HL-60/S4 (cell line): ENCODE results near the gene CBFA2T2.
"Not testable (repeated sequence)": the region's sequence is repeated elsewhere in the genome, so short reads cannot be mapped to it uniquely, and the experiment has no call there.

Experiments
- in situ Hi-C: fragments of 300-500 bp; cut with MboI; formaldehyde crosslinking; loops from 2 replicates; pipeline ENCODE4 v1.14.3; 2022; ENCODE audit warnings: low sequenced_read_pairs

The CBFA2T2 gene

GRCh38 chr20:33501000-33501399 is 11.1 kb downstream of the CBFA2T2 start:
- in situ Hi-C loops = no loop called here

- in situ Hi-C loops = no loop called here
Observed at GRCh38 chr20:33503564-33503963, 13.7 kb downstream of the CBFA2T2 start.

GRCh38 chr20:33506576-33506975 is 16.7 kb downstream of the CBFA2T2 start:
- in situ Hi-C loops = no loop called here

GRCh38 chr20:33507461-33507860 is 17.6 kb downstream of the CBFA2T2 start:
- in situ Hi-C loops = no loop called here

GRCh38 chr20:33508015-33508414 is 18.1 kb downstream of the CBFA2T2 start:
- in situ Hi-C loops = not testable (repeated sequence)

GRCh38 chr20:33509057-33509456 is 19.2 kb downstream of the CBFA2T2 start:
- in situ Hi-C loops = not testable (repeated sequence)

- in situ Hi-C loops = not testable (repeated sequence)
Observed at GRCh38 chr20:33511876-33512275, 22.0 kb downstream of the CBFA2T2 start.

GRCh38 chr20:33515569-33516216 is 25.8 kb downstream of the CBFA2T2 start:
- in situ Hi-C loops = no loop called here

- in situ Hi-C loops = no loop called here
Observed at GRCh38 chr20:33516882-33517281, 27.0 kb downstream of the CBFA2T2 start.

GRCh38 chr20:33518071-33518470 is 28.2 kb downstream of the CBFA2T2 start:
- in situ Hi-C loops = no loop called here

- in situ Hi-C loops = no loop called here
Observed at GRCh38 chr20:33521461-33521860, 31.6 kb downstream of the CBFA2T2 start.

- in situ Hi-C loops = no loop called here
Observed at GRCh38 chr20:33522256-33522820, 32.4 kb downstream of the CBFA2T2 start.

- in situ Hi-C loops = no loop called here
Observed at GRCh38 chr20:33524261-33524660, 34.4 kb downstream of the CBFA2T2 start.

GRCh38 chr20:33526769-33527168 is 36.9 kb downstream of the CBFA2T2 start:
- in situ Hi-C loops = no loop called here

GRCh38 chr20:33531047-33531877 is 41.4 kb downstream of the CBFA2T2 start:
- in situ Hi-C loops = no loop called here

GRCh38 chr20:33531885-33532284 is 42.0 kb downstream of the CBFA2T2 start:
- in situ Hi-C loops = no loop called here

- in situ Hi-C loops = no loop called here
Observed at GRCh38 chr20:33532753-33533459, 43.0 kb downstream of the CBFA2T2 start.

GRCh38 chr20:33535717-33536116 is 45.8 kb downstream of the CBFA2T2 start:
- in situ Hi-C loops = not testable (repeated sequence)

- in situ Hi-C loops = no loop called here
Observed at GRCh38 chr20:33537608-33538007, 47.7 kb downstream of the CBFA2T2 start.

GRCh38 chr20:33539129-33539528 is 49.2 kb downstream of the CBFA2T2 start:
- in situ Hi-C loops = no loop called here

GRCh38 chr20:33540427-33540826 is 50.5 kb downstream of the CBFA2T2 start:
- in situ Hi-C loops = no loop called here
